Heart left ventricle (tissue), 16 donors: ENCODE results near the gene FOXP1. TPM values are rescaled to one million over a fixed set of nuclear protein-coding genes. Genes with fewer than 3 reads are reported as not detected.
A peak's percentile ranks its signal among the peaks of the same experiment; 100 is the strongest.

Source experiments
- ATAC-seq, 4 donors: fragments of 200-7000 bp; cut with Tn5 transposase; one replicate each; pipeline ENCODE4 v1.9.1; 2020 to 2022; ENCODE audit warnings: moderate library complexity in 4 of 4, mild to moderate bottlenecking in 3 of 4, moderate number of reproducible peaks in 1 of 4
- DNase-seq, 5 donors: peaks; one replicate each; pipeline ENCODE4 v3.0.0-alpha.2; 2020
- H3K27ac ChIP-seq, 12 donors: fragments of 200-600 bp; sonication (generic) in 4 of 12; one replicate each; pipeline versions ENCODE4 v1.5.0 to v1.8.0; 2016 to 2022; ENCODE audit warnings: mild to moderate bottlenecking in 2 of 12
- H3K27me3 ChIP-seq, 9 donors: fragments of 200-600 bp; sonication (generic) in 2 of 9; one replicate each; pipeline versions ENCODE4 v1.5.1 to v1.8.0; 2016 to 2022; ENCODE audit warnings: mild to moderate bottlenecking in 3 of 9
- H3K36me3 ChIP-seq, 9 donors: fragments of 200-600 bp; sonication (generic) in 2 of 9; one replicate each; pipeline versions ENCODE4 v1.5.0 to v1.8.0; 2018 to 2022; ENCODE audit warnings: mild to moderate bottlenecking in 2 of 9
- H3K4me1 ChIP-seq, 12 donors: fragments of 200-600 bp; sonication (generic) in 4 of 12; one replicate each; pipeline versions ENCODE4 v1.5.0 to v1.8.0; 2016 to 2022; ENCODE audit warnings: mild to moderate bottlenecking in 3 of 12
- H3K4me3 ChIP-seq, 12 donors: fragments of 200-600 bp; sonication (generic) in 4 of 12; one replicate each; pipeline versions ENCODE4 v1.5.0 to v1.8.0; 2017 to 2022; ENCODE audit warnings: mild to moderate bottlenecking in 9 of 12, moderate library complexity in 4 of 12
- H3K9me3 ChIP-seq, 12 donors: fragments of 200-600 bp; sonication (generic) in 4 of 12; one replicate each; pipeline versions ENCODE4 v1.5.0 to v1.8.0; 2016 to 2022; ENCODE audit warnings: mild to moderate bottlenecking in 1 of 12
- CTCF ChIP-seq, 12 donors: fragments of 200-600 bp; sonication (generic) in 4 of 12; IDR thresholded peaks; one replicate each; pipeline versions ENCODE4 v1.5.0 to v1.8.0; 2018 to 2022; ENCODE audit warnings: antibody characterized with exemption in 12 of 12, mild to moderate bottlenecking in 5 of 12
- POLR2A ChIP-seq, 2 donors: fragments of 450-650 bp; IDR thresholded peaks; one replicate each; pipeline ENCODE4 v1.6.1; 2017; ENCODE audit warnings: antibody characterized with exemption in 2 of 2, mild to moderate bottlenecking in 2 of 2, moderate library complexity in 2 of 2
- WGBS, 4 donors: extraction: QIAGEN DNeasy Blood & Tissue Kit in 2 of 4; methylation state at CpG; one replicate each; pipeline versions ENCODE4 v1.1.5 to v1.1.7; 2013 to 2018; 5-methylcytosine and 5-hydroxymethylcytosine counted together
- intact Hi-C, 10 donors: fragments of 100-400 bp; cut with DNase I; formaldehyde crosslinking; loops; one replicate each; pipeline versions ENCODE4 v1.11.1 to v1.14.2; 2022
- polyA plus RNA-seq, 2 donors: library from polyadenylated mRNA; stranded (reverse); fragments of 200-250 nt; gene quantifications; one replicate each; pipeline ENCODE4 v1.2.3, GENCODE V29; 2013
- total RNA-seq, 9 donors: library from RNA; depleted of rRNA in 2 of 9; stranded (reverse); fragments of >200 nt in 2 of 9; fragmentation: NEBNext Ultra II Directional in 3 of 9; extraction: Animal tissue kit (Norgen Biotek cat#: 25700) in 3 of 9; gene quantifications; one replicate each; pipeline versions ENCODE4 v1.1.0 to v1.2.4, GENCODE V29; 2016 to 2023
- donor health status: ischemic (EF 13 %, LVEDD 7.1; RV severe dilation, severe dysfunction).
- donor health status: healthy with polysubstance abuse.
- donor health status: DM: no; HTN: yes; CAD: no.
- donor health status: DM: no; HTN: no; CAD: no.
- donor health status: ischemic (EF 25% LVEDD 6.9; RV normal size, moderate dysfunction).
- donor health status: ischemic (EF 25% LVEDD 5.7; RV mildly dilated, moderate dysfunction).
- donor health status: healthy.
- donor health status: DM: yes; HTN: yes; CAD: no.
- donor health status: ischemic (EF 35%, LVEDD 5.7; RV mildly dilated, moderate dysfunction).
- donor health status: nonischemic (EF 11% LVEDD 7.7; RV severe dilation, severe dysfunction).
- donor health status: DM: yes; HTN: yes; CAD: no.
- donor health status: PGD.
- donor health status: ischemic (EF 29% LVEDD 5.4; RV normal size, mild dysfunction).
- donor health status: nonischemic (EF 23%, LVEDD 6.1; RV moderate dilation, normal function).

Gene FOXP1
- total and polyA plus RNA-seq, 11 donors, result 14.9 to 67.8 (median 41.1) TPM

DNA sequence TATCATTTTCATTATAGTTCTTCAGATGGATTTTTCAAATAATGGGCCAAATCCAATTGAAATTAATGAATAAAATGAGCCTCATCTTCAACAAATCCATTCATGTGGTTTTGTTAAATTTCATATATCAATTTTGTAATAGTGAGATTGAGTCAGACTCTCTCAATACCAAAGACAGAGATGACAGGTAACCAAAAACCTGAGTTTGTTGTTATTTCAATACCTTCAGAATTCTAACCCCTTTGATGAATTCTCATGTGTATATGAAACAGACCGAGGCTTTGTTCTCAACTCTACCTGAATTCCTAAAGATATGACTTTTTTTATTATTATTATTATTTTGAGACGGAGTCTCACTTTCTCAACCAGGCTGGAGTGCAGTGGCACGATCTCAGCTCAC lies 92.8 kb downstream of the FOXP1 start:
- H3K36me3 ChIP-seq, result peaks cover 0 to 32% (median 4%) of the 10 kb centered on the region in 9 donors
- WGBS, 4 donors, result 96 to 98% (median 97%) methylated on average over 3 of the region's 3 CpGs
- TF ChIP-seq POLR2A (IDR thresholded peaks at IDR 0.05) (no peak), CTCF (IDR thresholded peaks at IDR 0.05) (no peak)
- H3K9me3 ChIP-seq, result peaks cover 0 to 6% (median 0%) of the 10 kb centered on the region in 12 donors
- H3K27me3 ChIP-seq, result no peaks in the 10 kb centered on the region
- no peak for ATAC-seq
- intact Hi-C loops, result no loop called here
- H3K4me3 ChIP-seq, result no peak overlapping the region
- peak overlapping the region in 1 of 12 donors; percentile 81 for H3K27ac ChIP-seq
- H3K4me1 ChIP-seq, result peaks cover 0 to 22% (median under 1%) of the 10 kb centered on the region in 12 donors
- DNase-seq, result no peak

DNA sequence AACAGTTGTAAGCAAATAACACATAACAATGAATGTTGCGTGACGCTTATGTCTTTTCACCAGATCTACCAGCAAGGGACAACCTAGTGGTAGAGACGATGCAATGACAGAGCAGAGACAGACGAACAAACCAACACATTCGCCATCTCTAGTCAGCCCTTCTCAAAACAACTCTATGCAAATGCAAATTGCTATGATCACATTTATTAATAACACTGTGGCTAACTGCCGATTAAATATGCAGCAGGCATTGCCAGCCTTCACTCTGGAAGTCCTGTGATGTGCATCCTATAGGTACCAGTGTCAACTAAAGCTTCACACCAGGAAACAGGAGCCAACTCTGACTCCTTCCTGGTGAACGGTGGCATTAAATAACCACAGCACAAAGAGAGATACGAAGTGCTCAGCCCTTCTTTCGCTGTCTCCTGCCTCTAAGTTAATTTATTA lies 94.2 kb downstream of the FOXP1 start:
- Histone ChIP-seq H3K4me1 (peaks cover 0 to 18% (median 0%) of the 10 kb centered on the region in 12 donors), H3K27ac (no peak overlapping the region), H3K9me3 (peaks cover 0 to 6% (median 0%) of the 10 kb centered on the region in 12 donors), H3K36me3 (peaks cover 0 to 32% (median 4%) of the 10 kb centered on the region in 9 donors), H3K27me3 (no peaks in the 10 kb centered on the region), H3K4me3 (no peak overlapping the region)
- DNase-seq (no peak), ATAC-seq (no peak)
- intact Hi-C loops, result no loop called here
- 89 to 96% (median 95%) methylated on average over 9 of the region's 9 CpGs for WGBS, 4 donors
- TF ChIP-seq POLR2A (IDR thresholded peaks at IDR 0.05) (no peak), CTCF (IDR thresholded peaks at IDR 0.05) (no peak)

GRCh38 chr3:71488882-71489281 lies 94.6 kb downstream of the FOXP1 start:
- intact Hi-C loops, result no loop called here
- TF ChIP-seq CTCF (IDR thresholded peaks at IDR 0.05) (no peak), POLR2A (IDR thresholded peaks at IDR 0.05) (no peak)

DNA sequence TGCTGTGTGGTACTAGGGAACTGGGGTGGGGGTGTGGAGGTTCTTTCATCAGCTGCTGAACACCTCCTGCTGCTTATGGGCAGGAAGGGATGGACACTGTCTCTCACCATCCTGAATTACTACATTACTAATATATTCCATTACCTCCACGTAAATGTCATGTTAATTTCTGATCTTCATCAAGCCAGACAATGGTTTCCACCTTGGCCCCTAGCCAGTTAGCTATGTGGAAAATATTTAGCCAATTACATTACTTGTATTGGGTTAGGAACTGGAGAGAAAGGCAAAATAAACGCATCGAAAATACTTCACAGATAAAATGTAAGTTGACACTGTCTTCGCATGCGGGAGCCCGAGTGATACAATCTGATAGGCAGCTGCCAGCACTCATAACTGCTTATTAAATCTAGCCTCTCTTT lies 95.1 kb downstream of the FOXP1 start:
- no peak overlapping the region for H3K27ac ChIP-seq
- no peak for DNase-seq
- H3K27me3 ChIP-seq, result no peaks in the 10 kb centered on the region
- intact Hi-C loops, result no loop called here
- whole genome bisulfite sequencing, 4 donors, result 54 to 64% (median 59%) methylated on average over 6 of the region's 6 CpGs
- H3K4me3 ChIP-seq, result no peak overlapping the region
- TF ChIP-seq POLR2A (IDR thresholded peaks at IDR 0.05) (no peak), CTCF (IDR thresholded peaks at IDR 0.05) (no peak)
- H3K36me3 ChIP-seq, result peaks cover 0 to 31% (median 4%) of the 10 kb centered on the region in 9 donors
- peaks cover 0 to 6% (median 0%) of the 10 kb centered on the region in 12 donors for H3K9me3 ChIP-seq
- ATAC-seq, result no peak
- peaks cover 0 to 18% (median 0%) of the 10 kb centered on the region in 12 donors for H3K4me1 ChIP-seq

More at GRCh38 chr3:71488882-71489281, 94.6 kb downstream of the FOXP1 start:
- H3K36me3 ChIP-seq, result peaks cover 0 to 32% (median 4%) of the 10 kb centered on the region in 9 donors
- DNase-seq, result no peak
- no peak for ATAC-seq
- no peak overlapping the region for H3K4me3 ChIP-seq
- H3K27ac ChIP-seq, result no peak overlapping the region
- H3K9me3 ChIP-seq, result peaks cover 0 to 6% (median 0%) of the 10 kb centered on the region in 12 donors
- no peaks in the 10 kb centered on the region for H3K27me3 ChIP-seq
- peaks cover 0 to 18% (median 0%) of the 10 kb centered on the region in 12 donors for H3K4me1 ChIP-seq
- WGBS, 4 donors, result 88 to 93% (median 90%) methylated on average over 9 of the region's 9 CpGs
